Panc1 (cell line): ENCODE measurements around the gene MAP3K2. TPM values are rescaled to one million over a fixed set of nuclear protein-coding genes. Genes with fewer than 3 reads are reported as not detected.

Experiments used
- ATAC-seq: fragments of 200-7000 bp; cut with Tn5 transposase; 2 replicates; pipeline ENCODE4 v1.9.1; 2020; ENCODE audit warnings: mild to moderate bottlenecking, moderate library complexity
- BruUV-seq: library from RNA; stranded (reverse); fragments of 400-500 nt; replicated peaks from 2 replicates; lab custom pipeline; 2021; lab: Mats Ljungman, UMichigan
- CTCF ChIA-PET: fragments of 300-600 bp; sonication (Branson Sonifier 250); formaldehyde crosslinking; loops from one replicate; lab custom pipeline; 2022; ENCODE audit warnings: antibody characterized with exemption; lab: Charles Lee
- POLR2A ChIA-PET: fragments of 300-600 bp; sonication (Branson Sonifier 250); formaldehyde crosslinking; loops from one replicate; lab custom pipeline; 2022; ENCODE audit warnings: antibody characterized with exemption; lab: Charles Lee
- DNase-seq: peaks from one replicate; pipeline ENCODE4 v3.0.0-alpha.2; 2010; ENCODE audit warnings: low read depth, low spot score
- H3K27ac ChIP-seq: 2 replicates; pipeline ENCODE4 v1.5.1; 2011; ENCODE audit warnings: mild to moderate bottlenecking, low read length, inconsistent platforms
- H3K27me3 ChIP-seq: fragments of 200-500 bp; sonication (Bioruptor generic); 2 replicates; pipeline ENCODE4 v1.6.0; 2014; ENCODE audit warnings: low read length, inconsistent platforms; ENCODE audit not compliant: control insufficient read depth, insufficient read depth
- H3K36me3 ChIP-seq: fragments of 200-500 bp; sonication (Bioruptor generic); 2 replicates; pipeline ENCODE4 v1.5.1; 2014; ENCODE audit warnings: inconsistent platforms, mild to moderate bottlenecking, low read length, moderate library complexity; ENCODE audit not compliant: control insufficient read depth, insufficient read depth
- H3K4me1 ChIP-seq: 2 replicates; pipeline ENCODE4 v1.5.1; 2011; ENCODE audit warnings: inconsistent platforms, mild to moderate bottlenecking, low read length, moderate library complexity; ENCODE audit not compliant: control insufficient read depth, insufficient read depth
- H3K4me3 ChIP-seq, 2 experiments: 2 replicates each; pipeline ENCODE4 v1.5.1; 2011 to 2012; ENCODE audit warnings: low read depth in 2 of 2, low read length in 2 of 2, mild to moderate bottlenecking in 2 of 2, inconsistent platforms in 1 of 2, moderate library complexity in 1 of 2
- H3K9me3 ChIP-seq: fragments of 200-500 bp; sonication (Bioruptor generic); 2 replicates; pipeline ENCODE4 v1.5.1; 2014; ENCODE audit warnings: low read depth, mild to moderate bottlenecking, inconsistent platforms, low read length, moderate library complexity; ENCODE audit not compliant: control insufficient read depth, insufficient read depth
- CTCF ChIP-seq: fragments of 450-650 bp; IDR thresholded peaks from 2 replicates; pipeline ENCODE4 v1.5.1; 2017; ENCODE audit warnings: mild to moderate bottlenecking
- POLR2AphosphoS5 ChIP-seq: IDR thresholded peaks from 2 replicates; pipeline ENCODE4 v1.6.1; 2012; ENCODE audit warnings: mild to moderate bottlenecking, low read depth, low read length, moderate library complexity
- REST ChIP-seq, 2 experiments: IDR thresholded peaks; 2 replicates each; pipeline ENCODE4 v1.6.1; 2011 to 2012; ENCODE audit warnings: low read depth in 2 of 2, control low read depth in 1 of 2, low read length in 1 of 2, mild to moderate bottlenecking in 1 of 2, moderate library complexity in 1 of 2; ENCODE audit not compliant: insufficient read depth in 1 of 2
- SIN3A ChIP-seq: IDR thresholded peaks from 2 replicates; pipeline ENCODE4 v1.6.1; 2012; ENCODE audit warnings: low read depth, mild to moderate bottlenecking, low read length, moderate library complexity, borderline replicate concordance; ENCODE audit not compliant: insufficient read depth
- TCF7L2 ChIP-seq: IDR thresholded peaks from 2 replicates; pipeline ENCODE4 v1.6.1; 2011; ENCODE audit warnings: mild to moderate bottlenecking, low read depth, low read length, inconsistent platforms
- in situ Hi-C: cut with HindIII; loops from 2 replicates; pipeline ENCODE4 v1.10.0; 2016; ENCODE audit warnings: low sequenced_read_pairs, low pct_unique_long_range_greater_than_20kb
- intact Hi-C: fragments of 100-400 bp; cut with micrococcal nuclease; formaldehyde crosslinking; loops from one replicate; pipeline ENCODE4 v1.10.0; 2022; ENCODE audit not compliant: unreplicated experiment
- total RNA-seq: library from RNA; stranded (reverse); gene quantifications from one replicate; pipeline ENCODE4 v1.2.1, GENCODE V29; 2021; ENCODE audit not compliant: unreplicated experiment

Gene MAP3K2
- total RNA-seq, 1 experiment from 2014 or later: 70.6 TPM

GRCh38 chr2:127348426-127349000 lies 39.3 kb downstream of the MAP3K2 start:
- in situ Hi-C loops: no loop called here
- BruUV-seq: no TSS peak
- ChIA-PET POLR2A (no interaction called here), CTCF (no interaction called here)
- Histone ChIP-seq H3K36me3 (no peaks in the 10 kb centered on the region), H3K27me3 (no peaks in the 10 kb centered on the region), H3K27ac (no peak overlapping the region), H3K4me3 (no peak overlapping the region), H3K4me1 (0 out of 2 replicates have a peak, but pooled peaks cover 6% of the 10 kb centered on the region), H3K9me3 (no peaks in the 10 kb centered on the region)
- intact Hi-C loops: no loop called here
- TF ChIP-seq SIN3A (no peak), CTCF (no peak), REST (IDR thresholded peaks at IDR 0.05; ENCODE audit: insufficient read depth in 1 of 2, low read depth in 2 of 2, low read length in 1 of 2) (no peak), POLR2AphosphoS5 (no peak), TCF7L2 (no peak)
- ATAC-seq (no peak), DNase-seq (no peak)

- Histone ChIP-seq H3K4me1 (0 out of 2 replicates have a peak, but pooled peaks cover 6% of the 10 kb centered on the region), H3K36me3 (no peaks in the 10 kb centered on the region), H3K9me3 (no peaks in the 10 kb centered on the region), H3K27ac (no peak overlapping the region), H3K27me3 (no peaks in the 10 kb centered on the region), H3K4me3 (no peak overlapping the region)
- no peak for DNase-seq
- BruUV-seq: no TSS peak
- intact Hi-C loops (no loop called here), in situ Hi-C loops (no loop called here)
- ChIA-PET CTCF (no interaction called here), POLR2A (no interaction called here)
- ATAC-seq: no peak
- TF ChIP-seq SIN3A: no peak
- TF ChIP-seq REST (IDR thresholded peaks at IDR 0.05; ENCODE audit: insufficient read depth in 1 of 2, low read depth in 2 of 2, low read length in 1 of 2): no peak
- no peak for TF ChIP-seq POLR2AphosphoS5
- no peak for TF ChIP-seq TCF7L2
- no peak for TF ChIP-seq CTCF
Measured at GRCh38 chr2:127347734-127348392, 39.9 kb downstream of the MAP3K2 start.
